ENCODE results near the gene NDST4. TPM values are rescaled to one million over a fixed set of nuclear protein-coding genes. Genes with fewer than 3 reads are reported as not detected.

Gene NDST4
- not detected for total RNA-seq

DNA sequence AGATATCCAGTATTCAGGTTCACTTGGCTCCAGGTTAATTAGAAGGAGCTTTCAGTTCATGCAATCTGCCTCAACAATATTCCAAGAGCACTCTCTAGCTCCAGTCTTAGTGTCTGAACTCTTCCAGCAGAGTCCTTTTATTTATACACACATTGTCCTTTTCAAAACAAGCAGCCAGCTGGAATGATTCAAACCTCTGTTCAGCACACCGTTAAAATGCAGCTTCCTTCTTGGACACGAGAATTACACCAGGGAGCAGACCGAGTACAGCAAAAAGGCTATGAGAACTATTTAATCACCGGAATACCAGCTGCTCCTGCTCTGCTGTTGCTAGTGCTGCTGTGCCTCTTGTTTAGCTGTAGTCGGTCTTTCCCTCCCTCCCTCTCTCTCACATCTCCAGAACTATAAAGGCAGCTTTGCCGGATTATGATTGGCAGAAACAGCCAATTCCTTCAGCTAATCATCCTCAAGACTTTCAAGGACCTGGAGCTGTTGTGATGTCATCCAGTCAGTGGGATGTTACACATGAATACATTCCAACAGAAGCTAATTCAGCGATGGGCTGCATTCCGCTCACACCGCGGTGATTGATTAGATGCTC, at the start of gene NDST4:
Gene NDST4 (minus strand): TSS at position 115 of the 601 bp plus-strand sequence. CDS start 36,584 bp downstream, outside the sequence.

Data from activated naive CD4-positive, alpha-beta T cell treated with anti-CD3 and anti-CD28 coated beads, Interleukin-2, amount 10 ng/mL, durations not matched to agents 5 hours and 36 hours (primary cell).